GM19025 (cell line): ENCODE results near the gene TAB2.
"Not testable (repeated sequence)": the region's sequence is repeated elsewhere in the genome, so short reads cannot be mapped to it uniquely, and the experiment has no call there.

Source experiments
- ATAC-seq: cut with Tn5 transposase; IDR thresholded peaks from one replicate; pipeline ENCODE4 v1.9.1; 2021; ENCODE audit warnings: mild to moderate bottlenecking, low read depth, moderate library complexity; ENCODE audit not compliant: unreplicated experiment

Gene TAB2

DNA sequence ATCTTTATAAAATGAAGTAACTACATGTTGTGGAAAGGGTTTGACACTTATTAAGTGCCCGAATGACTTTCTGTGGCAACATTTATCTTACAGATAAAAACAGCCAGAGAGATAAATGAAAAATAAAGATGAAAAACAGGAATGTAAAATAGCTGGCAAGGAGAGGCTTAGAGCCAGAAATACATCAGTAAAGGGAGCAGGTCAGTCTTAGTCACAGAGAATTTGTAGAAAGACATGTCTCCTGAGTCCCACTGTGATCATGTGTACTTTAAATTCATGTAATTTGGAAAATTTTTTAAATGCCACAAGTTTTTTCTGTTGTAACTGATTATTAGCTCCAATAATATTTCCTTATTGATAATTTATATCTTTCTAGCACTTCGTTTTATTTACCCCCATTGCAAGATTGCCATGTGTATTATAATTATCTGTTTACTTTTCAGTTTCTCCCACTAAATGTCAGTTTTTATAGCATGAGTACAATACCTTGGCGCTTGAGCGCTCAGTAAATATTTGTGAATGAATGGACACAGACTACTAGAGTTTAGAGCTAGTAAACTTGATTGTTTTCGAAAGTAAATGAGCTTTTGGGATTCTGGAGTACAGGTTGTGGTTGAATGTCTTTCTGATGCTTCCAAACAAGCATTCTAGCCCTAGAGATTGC is 15.2 kb downstream of the TAB2 start:
- ATAC-seq = no peak

DNA sequence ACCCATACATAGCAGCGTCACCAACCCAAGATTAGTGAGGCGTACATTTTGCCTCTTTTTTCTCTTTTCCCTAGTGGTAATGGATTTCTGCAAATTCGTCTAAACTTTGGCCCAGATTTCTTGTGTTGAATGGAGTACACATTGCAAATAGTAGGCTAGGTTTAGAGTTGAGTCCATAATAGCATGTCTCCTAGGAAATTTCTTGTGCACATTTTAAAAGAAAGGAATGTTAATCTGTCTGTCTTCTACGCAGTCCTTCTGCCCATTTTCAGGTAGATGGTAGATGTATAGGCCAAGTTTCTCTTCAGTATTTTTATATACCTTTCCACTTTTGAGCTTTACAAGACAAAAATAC is 15.7 kb downstream of the TAB2 start:
- no peak for ATAC-seq

- ATAC-seq = no peak
Measured at GRCh38 chr6:149334201-149334600, 16.7 kb downstream of the TAB2 start.

DNA sequence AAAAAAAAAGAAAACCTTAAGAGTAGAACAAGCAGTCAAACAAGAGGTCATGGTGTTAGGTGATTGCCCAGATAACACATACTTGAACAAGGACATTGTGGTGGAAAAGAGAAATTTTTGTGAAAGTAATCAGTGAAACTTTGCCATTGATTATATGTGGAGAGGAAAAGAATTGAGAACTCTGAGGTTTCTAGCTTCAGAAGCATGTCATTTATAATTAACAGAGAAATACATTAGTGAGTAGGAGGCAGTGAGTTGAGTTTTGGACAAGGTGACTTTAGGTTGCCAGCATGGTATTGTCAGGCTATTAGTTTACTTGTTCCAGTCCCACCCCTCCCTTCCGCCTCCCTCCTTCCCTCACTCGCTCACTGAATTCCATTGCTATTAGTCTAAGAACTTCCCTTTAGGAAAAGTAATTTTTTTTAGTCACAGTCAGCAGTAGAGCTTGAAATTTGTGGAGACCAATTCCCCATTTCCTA is 17.2 kb downstream of the TAB2 start:
- ATAC-seq = peak; percentile 55

DNA sequence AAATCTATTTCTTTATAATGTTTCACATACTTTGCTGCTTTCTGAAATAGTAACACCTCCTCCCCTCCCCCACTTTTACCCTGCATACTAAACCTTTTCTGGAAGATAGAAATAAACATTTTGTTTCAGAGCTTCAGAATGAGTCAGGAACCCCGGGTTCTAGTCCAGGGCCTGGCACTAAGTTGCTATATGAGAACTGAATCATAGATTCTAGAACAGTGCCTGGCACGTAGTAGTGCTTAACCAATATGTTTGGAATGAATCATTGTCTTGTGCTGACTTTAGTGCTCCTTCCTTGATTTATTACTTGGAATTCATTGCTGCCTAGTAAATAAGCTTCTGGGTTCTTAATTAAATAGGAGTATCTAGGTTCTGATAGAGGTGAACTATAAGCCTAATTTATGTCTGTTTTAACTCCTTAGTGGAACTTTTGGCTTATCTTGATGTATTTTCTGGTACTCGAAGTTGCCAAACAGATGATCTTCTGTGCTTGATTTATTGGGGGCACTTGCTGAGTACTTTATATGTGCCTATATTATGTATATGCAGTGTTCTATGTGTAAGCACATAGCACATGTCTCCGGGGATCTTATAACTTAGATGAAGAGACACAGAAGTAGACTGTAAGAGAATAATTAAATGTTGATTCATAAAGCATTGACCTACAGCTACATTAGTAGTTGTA is 18.6 kb downstream of the TAB2 start:
- no peak for ATAC-seq

GRCh38 chr6:149336609-149336928 is 19.1 kb downstream of the TAB2 start:
- ATAC-seq = no peak

DNA sequence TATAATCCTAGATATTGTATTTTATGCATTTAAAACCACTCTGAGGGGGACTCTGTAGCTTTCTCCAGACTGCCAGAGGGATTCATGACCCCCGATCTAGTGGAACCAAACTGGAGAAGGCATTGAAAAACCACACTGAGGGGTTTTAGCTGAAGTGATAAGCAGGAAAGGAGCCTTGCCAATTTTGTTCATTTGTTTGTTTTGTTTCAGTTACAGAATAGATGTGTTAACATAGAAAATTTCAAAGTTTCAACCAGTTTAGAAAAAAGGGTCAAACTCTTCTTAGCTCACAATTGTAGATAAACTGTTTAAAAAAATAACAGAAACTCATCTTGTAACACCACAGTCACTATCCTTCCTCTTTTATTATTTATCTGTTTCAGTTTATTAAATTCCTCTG is 19.8 kb downstream of the TAB2 start:
- ATAC-seq = no peak

DNA sequence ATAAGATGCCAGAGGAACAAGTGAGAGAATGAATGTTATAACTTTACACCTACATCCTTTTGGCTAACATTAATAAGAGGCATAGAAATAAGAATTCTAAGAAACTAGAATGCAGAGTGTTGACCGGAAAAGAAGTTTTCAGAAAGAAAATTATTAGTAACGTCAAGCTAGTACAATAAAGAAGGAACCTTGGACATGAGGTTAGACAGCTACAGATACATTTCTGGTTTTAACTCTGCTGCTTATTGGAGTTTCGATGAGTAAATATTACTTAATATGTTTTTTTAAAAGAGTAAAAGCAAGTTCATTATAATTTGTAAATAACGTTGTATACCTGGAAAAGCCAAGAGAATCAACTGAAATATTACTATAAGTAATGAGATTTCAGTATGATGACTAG is 22.7 kb downstream of the TAB2 start:
- ATAC-seq = no peak

GRCh38 chr6:149342525-149342924 is 25.0 kb downstream of the TAB2 start:
- ATAC-seq = peak; percentile 75

- no peak for ATAC-seq
Measured at GRCh38 chr6:149343501-149343900, 26.0 kb downstream of the TAB2 start.

- no peak for ATAC-seq
Measured at GRCh38 chr6:149346078-149346477, 28.6 kb downstream of the TAB2 start.

- no peak for ATAC-seq
Measured at GRCh38 chr6:149347067-149347466, 29.6 kb downstream of the TAB2 start.

GRCh38 chr6:149349279-149349678 is 31.8 kb downstream of the TAB2 start:
- ATAC-seq = not testable (repeated sequence)

- ATAC-seq = no peak
Measured at GRCh38 chr6:149354009-149354408, 36.5 kb downstream of the TAB2 start.

- ATAC-seq = no peak
Measured at GRCh38 chr6:149356081-149356750, 38.7 kb downstream of the TAB2 start.

- ATAC-seq = no peak
Measured at GRCh38 chr6:149357726-149358538, 40.4 kb downstream of the TAB2 start.

DNA sequence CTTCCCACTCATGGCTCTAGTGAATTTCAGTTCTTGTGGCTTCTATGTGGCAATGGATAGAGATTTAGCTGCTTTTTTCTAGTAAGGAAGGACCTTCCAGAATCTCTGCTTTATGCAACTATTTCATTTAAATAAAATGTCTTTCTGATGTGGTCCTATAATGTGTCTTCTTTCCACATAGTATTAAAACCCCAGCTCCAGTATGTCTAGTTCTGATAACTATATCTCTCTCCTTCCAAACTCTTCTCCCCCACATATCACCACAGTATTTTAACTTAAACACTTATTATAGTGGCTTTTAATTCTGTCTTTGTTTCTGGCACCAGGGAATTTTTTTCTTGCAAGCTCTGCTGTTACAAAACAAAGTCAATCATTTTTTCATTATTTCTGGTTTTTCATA is 41.9 kb downstream of the TAB2 start:
- ATAC-seq = no peak

DNA sequence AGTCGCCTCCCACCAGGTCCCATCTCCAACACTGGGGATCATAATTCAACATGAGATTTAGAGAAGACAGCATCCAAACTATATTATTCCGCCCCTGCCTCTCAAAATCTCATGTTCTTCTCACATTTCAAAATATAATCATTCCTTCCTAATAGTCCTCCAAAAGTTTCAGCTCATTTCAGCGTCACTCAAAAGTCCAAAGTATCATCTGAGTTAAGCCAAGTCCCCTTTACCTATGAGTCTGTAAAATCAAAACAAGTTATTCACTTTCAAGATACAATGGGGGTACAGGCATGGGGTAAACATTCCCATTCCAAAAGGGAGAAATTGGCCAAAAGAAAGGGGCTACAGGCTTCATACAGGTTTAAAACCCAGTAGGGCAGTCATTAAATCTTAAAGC is 43.0 kb downstream of the TAB2 start:
- no peak for ATAC-seq

GRCh38 chr6:149362289-149362688 is 44.8 kb downstream of the TAB2 start:
- no peak for ATAC-seq

DNA sequence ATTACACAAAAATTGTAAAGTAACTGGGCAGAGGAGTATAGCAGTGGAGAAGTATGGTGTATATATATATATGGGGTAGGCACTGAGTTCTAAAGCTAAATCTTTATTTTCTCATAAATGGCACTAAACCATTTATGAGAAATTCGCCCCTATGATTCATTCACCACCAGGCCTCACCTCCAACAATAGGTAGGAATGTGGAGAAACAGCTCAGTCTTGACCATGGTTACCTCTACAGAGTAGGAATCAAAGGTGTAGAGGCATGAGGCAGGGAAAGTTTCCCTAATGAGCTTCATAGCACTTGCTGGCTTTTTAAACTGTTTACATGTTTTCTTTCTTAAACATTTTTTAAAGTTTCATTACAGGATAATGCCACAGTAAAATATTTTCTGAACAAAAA is 45.6 kb downstream of the TAB2 start:
- ATAC-seq = no peak

- no peak for ATAC-seq
Measured at GRCh38 chr6:149364557-149364956, 47.0 kb downstream of the TAB2 start.
